BLaER1 treated with 17β-estradiol and CSF1 and Interleukin-3, amounts not matched to agents 10 nM and 100 nM (cell line): ENCODE data around the gene PIM2.

Experiments
- H3K27ac ChIP-seq, 11 experiments: shearing (Covaris generic); formaldehyde crosslinking; 2 replicates each; pipeline ENCODE4 v1.8.1; 2022
- H3K27me3 ChIP-seq, 11 experiments: shearing (Covaris generic); formaldehyde crosslinking; 2 replicates each; pipeline ENCODE4 v1.8.1; 2022
- H3K36me3 ChIP-seq, 11 experiments: shearing (Covaris generic); formaldehyde crosslinking; 2 replicates each; pipeline ENCODE4 v1.8.1; 2022
- H3K4me1 ChIP-seq, 10 experiments: shearing (Covaris generic); formaldehyde crosslinking; 2 replicates each; pipeline ENCODE4 v1.8.1; 2022
- H3K4me2 ChIP-seq, 11 experiments: shearing (Covaris generic); formaldehyde crosslinking; 2 replicates each; pipeline ENCODE4 v1.8.1; 2022
- H3K4me3 ChIP-seq, 10 experiments: shearing (Covaris generic); formaldehyde crosslinking; 2 replicates each; pipeline ENCODE4 v1.8.1; 2022
- H3K9ac ChIP-seq, 11 experiments: shearing (Covaris generic); formaldehyde crosslinking; 2 replicates each; pipeline ENCODE4 v1.8.1; 2022
- H3K9me3 ChIP-seq, 11 experiments: shearing (Covaris generic); formaldehyde crosslinking; replicated peaks in 1 of 11; 2 replicates each; pipeline ENCODE4 v1.8.1; 2022
- H4K20me1 ChIP-seq, 11 experiments: shearing (Covaris generic); formaldehyde crosslinking; 2 replicates each; pipeline ENCODE4 v1.8.1; 2022
- Cebpa-rat ChIP-seq, 11 experiments: shearing (Covaris generic); IDR thresholded peaks; 2 replicates each; pipeline ENCODE4 v1.8.1; 2022

Gene PIM2

GRCh38 chrX:48939524-48940228 is 20.9 kb upstream of the PIM2 start:
- peaks cover 0 to 95% (median 58%) of the 10 kb centered on the region in 11 experiments; a peak in 18 of 22 replicates for H4K20me1 ChIP-seq
- no peak for TF ChIP-seq Cebpa-rat (IDR thresholded peaks at IDR 0.05)
- H3K27me3 ChIP-seq: peaks cover 32 to 96% (median 80%) of the 10 kb centered on the region in 11 experiments
- H3K36me3 ChIP-seq: peaks cover 0 to 36% (median 15%) of the 10 kb centered on the region in 11 experiments; a peak in 16 of 22 replicates
- peak overlapping the region; percentile 60 to 85 (median 73) for H3K4me2 ChIP-seq
- H3K9me3 ChIP-seq: no peaks in the 10 kb centered on the region
- H3K4me3 ChIP-seq: no peak overlapping the region
- H3K4me1 ChIP-seq: peaks cover 51 to 83% (median 66%) of the 10 kb centered on the region in 10 experiments
- peak overlapping the region in 10 of 11 experiments; percentile 6 to 92 (median 83); a peak in 18 of 22 replicates for H3K27ac ChIP-seq
- peak overlapping the region in 8 of 11 experiments; percentile 16 to 80 (median 34); a peak in 9 of 22 replicates for H3K9ac ChIP-seq

- Histone ChIP-seq H3K4me3 (no peak overlapping the region), H3K4me2 (peak overlapping the region; percentile 60 to 85 (median 73)), H3K36me3 (peaks cover 7 to 36% (median 23%) of the 10 kb centered on the region in 11 experiments), H3K9ac (peak overlapping the region; percentile 36 to 80 (median 68); a peak in 13 of 22 replicates), H3K27me3 (peaks cover 24 to 88% (median 74%) of the 10 kb centered on the region in 11 experiments), H3K4me1 (peaks cover 51 to 91% (median 66%) of the 10 kb centered on the region in 10 experiments), H3K9me3 (no peaks in the 10 kb centered on the region), H3K27ac (peak overlapping the region; percentile 14 to 92 (median 82); a peak in 20 of 22 replicates), H4K20me1 (peaks cover 0 to 90% (median 52%) of the 10 kb centered on the region in 11 experiments; a peak in 17 of 22 replicates)
- no peak for TF ChIP-seq Cebpa-rat (IDR thresholded peaks at IDR 0.05)
Observed at GRCh38 chrX:48938721-48939425, 20.0 kb upstream of the PIM2 start.

DNA sequence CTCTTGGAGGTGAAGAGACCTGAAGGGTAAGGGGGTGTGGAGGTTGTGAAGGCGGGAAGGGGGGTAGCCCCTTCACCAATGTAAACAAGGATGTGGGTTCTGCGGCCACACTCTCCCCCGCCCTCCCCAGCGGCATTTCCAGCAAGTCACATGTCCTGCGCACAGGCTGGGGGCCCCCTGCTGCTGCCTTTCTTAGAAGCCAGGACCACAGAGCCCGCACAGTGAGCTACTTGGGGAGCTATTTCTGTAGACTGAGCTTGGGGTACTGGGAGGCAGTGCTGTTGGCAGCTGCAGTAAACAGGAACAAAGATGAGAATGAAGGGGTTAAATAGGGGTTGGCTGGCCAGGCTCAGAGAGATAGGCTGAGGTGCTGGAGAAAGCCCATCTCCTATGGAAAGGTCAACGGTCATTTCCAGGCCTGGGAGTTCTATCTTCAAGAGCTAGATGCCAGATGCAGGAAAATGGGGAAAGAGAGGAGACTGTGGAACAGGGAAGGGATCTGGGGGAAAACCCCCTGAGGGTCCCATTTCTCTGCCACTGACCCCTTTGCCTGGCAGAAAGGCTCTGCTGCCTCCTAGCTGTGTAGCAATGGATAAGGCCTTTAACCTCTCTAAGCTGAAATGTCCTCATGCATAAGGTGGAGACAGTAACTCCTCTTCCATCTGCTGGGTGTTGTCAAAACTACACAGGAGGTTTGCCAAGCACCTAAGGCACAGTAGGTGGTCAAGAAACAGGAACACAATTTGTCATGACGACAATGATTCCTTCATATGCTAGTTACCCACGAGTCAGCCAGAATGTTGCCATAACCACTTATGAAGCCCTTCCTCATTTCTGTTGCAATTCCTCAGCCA is 18.5 kb upstream of the PIM2 start:
- peaks cover 0 to 76% (median 42%) of the 10 kb centered on the region in 11 experiments; a peak in 16 of 22 replicates for H4K20me1 ChIP-seq
- peak in 4 of 11 experiments; percentile 21 to 72 (median 32); a peak in 5 of 22 replicates for TF ChIP-seq Cebpa-rat (IDR thresholded peaks at IDR 0.05)
- peak overlapping the region; percentile 52 to 80 (median 68); a peak in 21 of 22 replicates for H3K9ac ChIP-seq
- H3K4me3 ChIP-seq: peak overlapping the region in 6 of 10 experiments; percentile 7 to 55 (median 32); a peak in 9 of 20 replicates
- H3K4me1 ChIP-seq: peaks cover 51 to 91% (median 66%) of the 10 kb centered on the region in 10 experiments
- H3K4me2 ChIP-seq: peak overlapping the region; percentile 60 to 85 (median 73)
- H3K9me3 ChIP-seq: peaks cover 0 to 9% (median 6%) of the 10 kb centered on the region in 11 experiments; a peak in 8 of 22 replicates
- H3K27me3 ChIP-seq: peaks cover 21 to 72% (median 58%) of the 10 kb centered on the region in 11 experiments; a peak in 20 of 22 replicates
- H3K27ac ChIP-seq: peak overlapping the region; percentile 14 to 92 (median 82)
- H3K36me3 ChIP-seq: peaks cover 9 to 39% (median 26%) of the 10 kb centered on the region in 11 experiments

DNA sequence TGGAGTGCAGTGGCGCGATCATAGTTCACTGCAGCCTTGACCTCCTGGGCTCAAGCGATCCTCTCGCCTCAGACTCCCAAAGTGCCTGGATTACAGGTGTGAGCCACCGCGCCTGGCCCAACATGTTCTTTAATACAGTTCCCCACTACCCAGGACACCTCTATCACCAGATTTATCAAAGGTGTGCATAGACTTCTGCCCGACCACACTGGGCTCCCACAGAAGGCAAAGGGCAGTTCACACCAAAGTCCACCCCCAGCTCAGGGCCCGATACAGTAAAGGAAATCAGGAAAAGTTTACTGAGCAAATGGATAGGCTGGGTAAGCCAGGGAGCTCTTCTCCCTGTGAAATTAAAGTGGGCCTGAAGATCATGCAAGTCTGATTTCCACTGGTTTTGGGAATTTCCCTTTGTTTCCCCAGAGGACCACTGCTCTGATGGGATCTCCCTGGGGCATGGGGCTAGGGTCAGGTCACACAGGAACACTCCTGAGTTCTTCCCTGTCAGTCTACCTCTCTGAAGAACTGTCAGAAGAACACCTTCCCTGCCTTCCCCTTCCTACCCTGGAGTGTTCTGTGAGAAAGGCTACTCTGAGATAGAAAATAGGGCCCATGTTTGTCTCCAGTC is 17.7 kb upstream of the PIM2 start:
- peaks cover 9 to 40% (median 28%) of the 10 kb centered on the region in 11 experiments for H3K36me3 ChIP-seq
- peak overlapping the region; percentile 14 to 92 (median 82); a peak in 21 of 22 replicates for H3K27ac ChIP-seq

DNA sequence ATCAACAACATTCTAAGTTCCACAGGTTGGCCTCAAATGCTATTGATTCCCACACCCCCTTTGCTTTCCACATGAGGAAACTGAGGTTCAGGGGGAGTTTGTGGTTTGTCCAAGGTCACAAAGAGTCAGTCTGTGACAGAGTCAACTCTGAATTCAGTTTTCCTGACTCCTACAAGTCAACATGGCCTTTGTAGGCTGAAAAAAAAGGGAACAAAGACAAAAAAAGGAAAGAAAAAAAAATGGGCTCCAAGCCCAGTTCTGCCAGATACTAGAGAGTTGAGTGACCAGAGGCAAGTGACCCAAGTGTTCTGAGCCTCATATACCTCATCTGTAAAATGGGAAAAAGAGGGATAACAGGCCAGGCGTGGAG is 16.5 kb upstream of the PIM2 start:
- Histone ChIP-seq H3K4me2 (peak overlapping the region in 5 of 11 experiments; percentile 13 to 85 (median 73); a peak in 10 of 22 replicates), H3K9me3 (peaks cover 0 to 9% (median 6%) of the 10 kb centered on the region in 11 experiments; a peak in 8 of 22 replicates), H3K4me3 (no peak overlapping the region), H3K9ac (peak overlapping the region in 3 of 11 experiments; percentile 14 to 57 (median 24); a peak in 5 of 22 replicates), H3K27ac (peak overlapping the region in 6 of 11 experiments; percentile 5 to 92 (median 90); a peak in 9 of 22 replicates), H3K4me1 (peaks cover 44 to 72% (median 52%) of the 10 kb centered on the region in 10 experiments), H3K27me3 (peaks cover 8 to 53% (median 43%) of the 10 kb centered on the region in 11 experiments; a peak in 20 of 22 replicates), H4K20me1 (peaks cover 0 to 57% (median 32%) of the 10 kb centered on the region in 11 experiments; a peak in 16 of 22 replicates), H3K36me3 (peaks cover 15 to 51% (median 31%) of the 10 kb centered on the region in 11 experiments)
- no peak for TF ChIP-seq Cebpa-rat (IDR thresholded peaks at IDR 0.05)

More for the DNA sequence above, 17.7 kb upstream of the PIM2 start:
- peaks cover 0 to 9% (median 6%) of the 10 kb centered on the region in 11 experiments; a peak in 8 of 22 replicates for H3K9me3 ChIP-seq
- H3K4me1 ChIP-seq: peaks cover 51 to 84% (median 64%) of the 10 kb centered on the region in 10 experiments
- H3K27me3 ChIP-seq: peaks cover 14 to 65% (median 52%) of the 10 kb centered on the region in 11 experiments; a peak in 20 of 22 replicates
- peak overlapping the region in 2 of 10 experiments; percentile 33 to 42; a peak in 4 of 20 replicates for H3K4me3 ChIP-seq
- no peak for TF ChIP-seq Cebpa-rat (IDR thresholded peaks at IDR 0.05)
- H4K20me1 ChIP-seq: peaks cover 0 to 69% (median 42%) of the 10 kb centered on the region in 11 experiments; a peak in 16 of 22 replicates
- peak overlapping the region; percentile 52 to 80 (median 68); a peak in 20 of 22 replicates for H3K9ac ChIP-seq
- peak overlapping the region; percentile 60 to 85 (median 73) for H3K4me2 ChIP-seq

DNA sequence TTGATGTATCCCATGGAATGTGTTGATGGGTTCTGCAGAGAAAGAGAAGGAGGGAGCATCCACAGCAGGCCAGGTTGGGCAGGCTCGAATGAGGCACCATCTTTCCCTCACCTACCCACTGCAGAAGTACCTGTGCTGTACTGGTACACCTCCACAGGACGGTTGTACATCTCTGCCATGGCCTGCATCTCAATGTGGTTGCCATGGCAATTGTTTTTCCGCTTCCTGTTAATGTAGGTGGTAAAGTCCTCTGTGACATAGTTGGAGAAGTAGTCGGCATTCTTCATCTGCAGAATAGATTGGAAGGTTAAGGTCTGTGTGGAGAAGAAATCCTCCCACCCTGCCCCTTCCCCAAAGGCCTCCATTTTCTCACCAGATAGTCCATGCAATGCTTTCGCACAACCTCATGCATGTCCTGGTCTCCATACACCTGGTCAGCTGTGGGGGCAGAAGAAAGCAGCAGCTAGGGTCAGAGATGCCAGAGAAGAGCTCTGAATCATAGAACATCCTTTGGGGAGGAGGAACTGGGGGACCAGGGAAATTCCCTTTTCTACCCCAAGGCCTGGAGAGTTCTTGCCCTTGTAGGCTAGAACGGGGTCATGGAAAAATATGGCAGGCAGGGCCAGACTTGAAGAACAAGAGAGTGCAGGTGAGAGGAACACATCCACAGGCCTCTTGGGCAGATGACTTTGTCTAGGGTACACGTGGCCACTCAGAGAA is 15.9 kb upstream of the PIM2 start:
- peaks cover 15 to 57% (median 34%) of the 10 kb centered on the region in 11 experiments for H3K36me3 ChIP-seq
- peak overlapping the region in 3 of 11 experiments; percentile 14 to 57 (median 24); a peak in 5 of 22 replicates for H3K9ac ChIP-seq
- peaks cover 0 to 9% (median 6%) of the 10 kb centered on the region in 11 experiments; a peak in 8 of 22 replicates for H3K9me3 ChIP-seq
- H3K4me3 ChIP-seq: no peak overlapping the region
- TF ChIP-seq Cebpa-rat (IDR thresholded peaks at IDR 0.05): no peak
- H4K20me1 ChIP-seq: peaks cover 0 to 51% (median 27%) of the 10 kb centered on the region in 11 experiments; a peak in 16 of 22 replicates
- peaks cover 8 to 47% (median 37%) of the 10 kb centered on the region in 11 experiments; a peak in 20 of 22 replicates for H3K27me3 ChIP-seq
- H3K27ac ChIP-seq: peak overlapping the region in 6 of 11 experiments; percentile 5 to 92 (median 90); a peak in 9 of 22 replicates
- peak overlapping the region in 5 of 11 experiments; percentile 13 to 85 (median 73); a peak in 10 of 22 replicates for H3K4me2 ChIP-seq
- peaks cover 39 to 67% (median 47%) of the 10 kb centered on the region in 10 experiments for H3K4me1 ChIP-seq
